Large intestine (tissue), 3 donors: ENCODE data around the gene ARHGAP9. TPM values are rescaled to one million over a fixed set of nuclear protein-coding genes. Genes with fewer than 3 reads are reported as not detected.
"Not testable (repeated sequence)": the region's sequence is repeated elsewhere in the genome, so short reads cannot be mapped to it uniquely, and the experiment has no call there.

Source experiments
- DNase-seq, 2 donors: peaks; one replicate each; pipeline versions ENCODE4 v3.0.0 to v3.0.0-alpha.2; 2013
- H3K27ac ChIP-seq: one replicate; pipeline ENCODE4 v1.5.1; 2013; ENCODE audit warnings: low read length
- H3K27me3 ChIP-seq: 2 replicates; pipeline ENCODE4 v1.6.1; 2013; ENCODE audit warnings: low read length; ENCODE audit not compliant: control insufficient read depth, insufficient read depth
- H3K36me3 ChIP-seq: 2 replicates; pipeline ENCODE4 v1.6.1; 2013; ENCODE audit warnings: low read length; ENCODE audit not compliant: control insufficient read depth, insufficient read depth
- H3K4me1 ChIP-seq: one replicate; pipeline ENCODE4 v1.6.1; 2013; ENCODE audit warnings: low read length; ENCODE audit not compliant: control insufficient read depth, insufficient read depth
- H3K4me3 ChIP-seq: one replicate; pipeline ENCODE4 v1.5.1; 2013; ENCODE audit warnings: low read length
- H3K9me3 ChIP-seq: one replicate; pipeline ENCODE4 v1.6.1; 2013; ENCODE audit warnings: mild to moderate bottlenecking, low read depth, low read length, moderate library complexity; ENCODE audit not compliant: control insufficient read depth
- WGBS: methylation state at CpG from one replicate; pipeline ENCODE4 v1.1.5; 2013; ENCODE audit warnings: low lambda C conversion rate; ENCODE audit not compliant: insufficient coverage; 5-methylcytosine and 5-hydroxymethylcytosine counted together
- polyA plus RNA-seq: library from polyadenylated mRNA; unstranded; fragments of 120-200 nt; gene quantifications from one replicate; pipeline ENCODE4 v1.2.1, GENCODE V29; 2013

Gene ARHGAP9
- polyA plus RNA-seq, 1 donor = 16.1 TPM

DNA sequence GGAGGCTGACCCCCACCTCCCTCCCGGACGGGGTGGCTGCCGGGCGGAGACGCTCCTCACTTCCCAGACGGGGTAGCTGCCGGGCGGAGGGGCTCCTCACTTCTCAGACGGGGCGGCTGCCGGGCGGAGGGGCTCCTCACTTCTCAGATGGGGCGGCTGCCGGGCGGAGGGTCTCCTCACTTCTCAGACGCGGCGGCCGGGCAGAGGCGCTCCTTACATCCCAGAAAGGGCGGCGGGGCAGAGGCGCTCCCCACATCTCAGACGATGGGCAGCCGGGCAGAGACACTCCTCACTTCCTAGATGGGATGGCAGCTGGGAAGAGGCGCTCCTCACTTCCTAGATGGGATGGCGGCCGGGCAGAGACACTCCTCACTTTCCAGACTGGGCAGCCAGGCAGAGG is 28.1 kb upstream of the ARHGAP9 start:
- H3K4me1 ChIP-seq, H3K27me3 ChIP-seq, H3K9me3 ChIP-seq, DNase-seq, H3K4me3 ChIP-seq, H3K27ac ChIP-seq: not testable (repeated sequence)
- WGBS = no CpG with 5 or more reads among the region's 28 CpGs
- peaks cover 59% of the 10 kb centered on the region for H3K36me3 ChIP-seq

DNA sequence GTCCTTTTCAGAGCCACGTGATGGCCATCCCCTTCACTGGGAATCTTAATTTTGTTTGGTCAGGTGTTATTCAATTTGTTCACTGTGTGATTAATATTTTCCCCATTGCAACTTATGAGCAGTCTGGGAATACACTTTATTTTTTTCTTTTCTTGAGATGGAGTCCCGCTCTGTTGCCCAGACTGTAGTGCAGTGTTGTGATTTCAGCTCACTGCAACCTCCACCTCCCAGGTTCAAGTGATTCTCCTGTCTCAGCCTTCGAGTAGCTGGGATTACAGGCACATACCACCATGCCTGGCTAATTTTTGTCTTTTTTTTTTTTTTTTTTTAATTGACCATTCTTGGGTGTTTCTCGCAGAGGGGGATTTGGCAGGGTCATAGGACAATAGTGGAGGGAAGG is 26.9 kb upstream of the ARHGAP9 start:
- H3K36me3 ChIP-seq = peaks cover 52% of the 10 kb centered on the region
- H3K27ac ChIP-seq, H3K27me3 ChIP-seq, H3K9me3 ChIP-seq, H3K4me3 ChIP-seq, H3K4me1 ChIP-seq, DNase-seq: not testable (repeated sequence)
- no CpG with 5 or more reads among the region's 4 CpGs for WGBS

GRCh38 chr12:57502311-57502969 is 22.8 kb upstream of the ARHGAP9 start:
- H3K4me1 ChIP-seq, DNase-seq, H3K4me3 ChIP-seq, H3K9me3 ChIP-seq, H3K27ac ChIP-seq, H3K27me3 ChIP-seq: not testable (repeated sequence)
- no CpG with 5 or more reads among the region's 22 CpGs for WGBS
- H3K36me3 ChIP-seq = peaks cover 60% of the 10 kb centered on the region

- no peaks in the 10 kb centered on the region for H3K27me3 ChIP-seq
- H3K4me1 ChIP-seq = no peaks in the 10 kb centered on the region
- no CpG with 5 or more reads among the region's 11 CpGs for WGBS
- no peaks in the 10 kb centered on the region for H3K9me3 ChIP-seq
- peaks cover 57% of the 10 kb centered on the region for H3K36me3 ChIP-seq
- H3K27ac ChIP-seq = no peak overlapping the region
- no peak overlapping the region for H3K4me3 ChIP-seq
- no peak for DNase-seq
Observed at GRCh38 chr12:57500213-57500612, 20.5 kb upstream of the ARHGAP9 start.

GRCh38 chr12:57498571-57498970 is 18.9 kb upstream of the ARHGAP9 start:
- WGBS = 100% methylated on average over 1 of the region's 4 CpGs
- Histone ChIP-seq H3K27ac (no peak overlapping the region), H3K4me3 (no peak overlapping the region), H3K27me3 (no peaks in the 10 kb centered on the region), H3K36me3 (peaks cover 44% of the 10 kb centered on the region), H3K4me1 (no peaks in the 10 kb centered on the region), H3K9me3 (no peaks in the 10 kb centered on the region)
- DNase-seq = no peak

DNA sequence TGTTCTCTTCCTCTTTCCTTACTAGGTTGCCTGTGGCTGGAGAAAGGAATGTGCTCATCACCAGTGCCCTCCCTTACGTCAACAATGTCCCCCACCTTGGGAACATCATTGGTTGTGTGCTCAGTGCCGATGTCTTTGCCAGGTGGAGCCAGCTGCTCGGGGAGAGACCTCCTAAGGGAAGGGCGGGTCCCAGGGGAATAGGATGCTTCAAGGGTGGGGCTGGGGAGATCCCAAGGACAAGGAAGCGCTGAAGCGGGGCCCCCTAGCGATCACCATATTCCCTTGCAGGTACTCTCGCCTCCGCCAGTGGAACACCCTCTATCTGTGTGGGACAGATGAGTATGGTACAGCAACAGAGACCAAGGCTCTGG is 18.5 kb upstream of the ARHGAP9 start:
- Histone ChIP-seq H3K36me3 (peaks cover 44% of the 10 kb centered on the region), H3K4me3 (no peak overlapping the region)
- no CpG with 5 or more reads among the region's 9 CpGs for WGBS

GRCh38 chr12:57497223-57498131 is 17.8 kb upstream of the ARHGAP9 start:
- H3K4me3 ChIP-seq = no peak overlapping the region
- H3K27ac ChIP-seq = no peak overlapping the region
- 100% methylated on average over 4 of the region's 12 CpGs for WGBS
- DNase-seq = no peak
- peaks cover 49% of the 10 kb centered on the region for H3K36me3 ChIP-seq
- no peaks in the 10 kb centered on the region for H3K4me1 ChIP-seq
- no peaks in the 10 kb centered on the region for H3K27me3 ChIP-seq
- no peaks in the 10 kb centered on the region for H3K9me3 ChIP-seq

More for the DNA sequence above, 18.5 kb upstream of the ARHGAP9 start:
- Histone ChIP-seq H3K9me3 (no peaks in the 10 kb centered on the region), H3K27ac (no peak overlapping the region), H3K4me1 (no peaks in the 10 kb centered on the region), H3K27me3 (no peaks in the 10 kb centered on the region)
- DNase-seq = no peak

DNA sequence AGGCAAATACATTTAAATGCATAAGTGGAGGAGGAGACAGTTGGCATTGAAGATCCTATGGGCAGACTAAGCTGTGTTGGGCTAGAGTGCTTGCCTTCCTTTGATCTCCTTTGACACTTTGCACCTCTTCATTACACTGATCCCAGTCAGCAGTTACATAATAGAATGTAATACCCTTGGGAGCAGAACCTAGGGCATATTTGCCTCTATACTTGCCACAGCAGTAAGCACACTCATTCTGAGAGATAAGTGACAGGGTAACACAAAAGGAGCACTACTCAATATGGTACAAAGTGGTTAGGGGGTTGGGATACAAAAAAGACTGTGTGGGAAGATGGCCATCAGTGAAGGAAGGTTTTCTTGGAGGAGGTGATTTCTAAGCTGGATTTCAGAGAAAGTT is 17.2 kb upstream of the ARHGAP9 start:
- H3K4me1 ChIP-seq = no peaks in the 10 kb centered on the region
- H3K27ac ChIP-seq = no peak overlapping the region
- peaks cover 45% of the 10 kb centered on the region for H3K36me3 ChIP-seq
- no peaks in the 10 kb centered on the region for H3K9me3 ChIP-seq
- no peak for DNase-seq
- no peak overlapping the region for H3K4me3 ChIP-seq
- H3K27me3 ChIP-seq = no peaks in the 10 kb centered on the region

- H3K4me1 ChIP-seq, DNase-seq, H3K27ac ChIP-seq, H3K4me3 ChIP-seq, H3K27me3 ChIP-seq, H3K9me3 ChIP-seq: not testable (repeated sequence)
- peaks cover 47% of the 10 kb centered on the region for H3K36me3 ChIP-seq
- no CpG with 5 or more reads among the region's 48 CpGs for WGBS
Observed at GRCh38 chr12:57495051-57495701, 15.5 kb upstream of the ARHGAP9 start.

- 83% methylated on average over 1 of the region's 15 CpGs for WGBS
- H3K27ac ChIP-seq = no peak overlapping the region
- H3K27me3 ChIP-seq = no peaks in the 10 kb centered on the region
- no peak for DNase-seq
- peaks cover 5% of the 10 kb centered on the region for H3K4me1 ChIP-seq
- H3K36me3 ChIP-seq = peaks cover 31% of the 10 kb centered on the region
- no peaks in the 10 kb centered on the region for H3K9me3 ChIP-seq
- H3K4me3 ChIP-seq = no peak overlapping the region
Observed at GRCh38 chr12:57491393-57492280, 12.0 kb upstream of the ARHGAP9 start.
